GM19372 (cell line): ENCODE results near the gene RNF2.
"Not testable (repeated sequence)": the region's sequence is repeated elsewhere in the genome, so short reads cannot be mapped to it uniquely, and the experiment has no call there.

ENCODE experiments used
- ATAC-seq: cut with Tn5 transposase; IDR thresholded peaks from one replicate; pipeline ENCODE4 v1.9.1; 2021; ENCODE audit warnings: mild to moderate bottlenecking, low read depth, moderate library complexity; ENCODE audit not compliant: unreplicated experiment

The RNF2 gene

GRCh38 chr1:185044981-185045813 is at the start of gene RNF2:
Gene RNF2 (plus strand): TSS chr1:185045558. CDS start chr1:185087554, 41,996 bp downstream.
- peak; percentile 87 for ATAC-seq

- not testable (repeated sequence) for ATAC-seq
Measured at GRCh38 chr1:184999974-185000373, 45.4 kb upstream of the RNF2 start.

- ATAC-seq: not testable (repeated sequence)
Measured at GRCh38 chr1:185001312-185001880, 44.0 kb upstream of the RNF2 start.

GRCh38 chr1:185008838-185009237 is 36.5 kb upstream of the RNF2 start:
- ATAC-seq: no peak

- ATAC-seq: no peak
Measured at GRCh38 chr1:185010361-185010760, 35.0 kb upstream of the RNF2 start.

DNA sequence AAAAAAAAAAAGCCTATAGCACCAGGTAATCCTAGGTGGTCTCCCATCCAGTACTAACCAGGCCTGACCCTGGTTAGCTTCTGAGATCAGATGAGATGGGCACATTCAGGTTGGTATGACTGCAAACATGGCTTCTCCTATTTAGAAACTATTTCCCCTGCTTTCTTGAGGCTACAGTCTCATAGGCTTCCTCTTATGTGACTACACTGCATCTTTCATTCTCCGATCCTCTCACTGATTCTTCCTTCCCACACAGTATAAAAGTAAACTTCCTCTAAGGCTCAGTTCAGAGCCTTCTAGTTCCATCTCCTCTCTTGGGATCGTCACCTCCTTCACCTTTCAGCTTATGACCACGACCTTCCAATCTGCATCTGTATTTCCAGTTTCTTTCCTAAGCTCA is 30.4 kb upstream of the RNF2 start:
- no peak for ATAC-seq

DNA sequence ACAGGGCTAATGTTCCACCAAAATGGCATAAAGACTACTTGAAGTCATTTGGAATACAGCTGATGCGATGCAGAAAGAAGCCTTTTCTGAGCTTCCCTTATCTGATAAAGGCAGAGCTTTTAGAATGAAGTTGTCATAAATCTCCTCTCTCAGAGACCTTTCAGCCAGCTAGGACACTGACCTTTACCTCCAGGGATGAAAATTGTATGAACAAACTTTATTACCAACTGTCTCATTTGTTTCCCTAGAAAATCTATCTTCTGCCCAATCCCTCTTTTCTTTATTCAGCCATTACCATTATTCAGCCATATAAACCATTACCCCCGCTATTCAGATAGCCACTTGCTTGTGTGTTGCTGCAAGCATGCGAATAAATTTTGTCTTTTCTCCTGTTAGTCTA is 29.7 kb upstream of the RNF2 start:
- ATAC-seq: no peak

GRCh38 chr1:185016880-185017279 is 28.5 kb upstream of the RNF2 start:
- ATAC-seq: no peak

- ATAC-seq: no peak
Measured at GRCh38 chr1:185017338-185017737, 28.0 kb upstream of the RNF2 start.

GRCh38 chr1:185017966-185018365 is 27.4 kb upstream of the RNF2 start:
- no peak for ATAC-seq

GRCh38 chr1:185027252-185027882 is 18.0 kb upstream of the RNF2 start:
- ATAC-seq: no peak

GRCh38 chr1:185033686-185034085 is 11.7 kb upstream of the RNF2 start:
- no peak for ATAC-seq

DNA sequence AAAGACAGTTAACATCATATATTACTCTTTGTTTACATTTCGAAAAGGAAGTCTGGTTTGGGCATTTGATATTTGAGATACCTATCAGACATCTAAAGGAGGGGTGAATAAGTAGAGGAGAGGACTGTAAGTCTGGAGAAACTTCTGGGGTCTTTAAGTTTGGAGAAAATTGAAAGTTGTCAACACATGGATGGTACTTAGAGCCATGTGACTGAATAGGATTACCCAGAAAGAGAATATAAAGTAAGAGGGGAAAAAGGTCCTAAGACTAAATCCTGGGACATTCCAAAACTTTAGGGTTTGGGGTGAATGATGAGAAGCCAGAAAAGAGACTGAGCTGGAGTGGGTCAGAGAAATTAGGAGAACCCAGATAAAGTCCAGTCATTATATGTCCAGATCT is 10.1 kb upstream of the RNF2 start:
- no peak for ATAC-seq

DNA sequence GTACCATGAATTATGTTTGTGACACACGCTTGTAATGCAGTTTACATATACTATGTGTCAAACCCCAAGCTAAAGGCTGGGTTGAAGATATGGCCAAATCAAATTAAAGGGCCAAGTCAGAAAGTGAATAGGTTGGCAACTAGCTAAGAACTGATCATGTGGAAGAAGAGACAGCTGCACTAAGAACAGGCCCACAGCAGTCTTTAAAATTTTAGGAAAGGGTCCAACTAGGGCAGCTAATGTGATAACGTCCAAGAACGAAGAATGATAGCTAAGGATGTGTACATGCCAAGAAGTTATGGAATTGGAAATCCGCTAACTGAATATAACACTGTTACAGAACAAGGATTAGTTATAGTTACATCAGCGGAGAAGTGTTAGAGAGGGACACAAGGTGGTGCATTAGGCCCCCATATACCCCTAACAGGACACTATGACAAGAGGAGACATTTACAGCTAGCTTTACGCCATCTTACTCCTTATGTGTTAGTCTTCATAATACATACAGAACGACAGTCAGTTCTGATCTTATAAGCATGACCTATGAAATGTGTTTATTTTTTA is 6.5 kb upstream of the RNF2 start:
- no peak for ATAC-seq

DNA sequence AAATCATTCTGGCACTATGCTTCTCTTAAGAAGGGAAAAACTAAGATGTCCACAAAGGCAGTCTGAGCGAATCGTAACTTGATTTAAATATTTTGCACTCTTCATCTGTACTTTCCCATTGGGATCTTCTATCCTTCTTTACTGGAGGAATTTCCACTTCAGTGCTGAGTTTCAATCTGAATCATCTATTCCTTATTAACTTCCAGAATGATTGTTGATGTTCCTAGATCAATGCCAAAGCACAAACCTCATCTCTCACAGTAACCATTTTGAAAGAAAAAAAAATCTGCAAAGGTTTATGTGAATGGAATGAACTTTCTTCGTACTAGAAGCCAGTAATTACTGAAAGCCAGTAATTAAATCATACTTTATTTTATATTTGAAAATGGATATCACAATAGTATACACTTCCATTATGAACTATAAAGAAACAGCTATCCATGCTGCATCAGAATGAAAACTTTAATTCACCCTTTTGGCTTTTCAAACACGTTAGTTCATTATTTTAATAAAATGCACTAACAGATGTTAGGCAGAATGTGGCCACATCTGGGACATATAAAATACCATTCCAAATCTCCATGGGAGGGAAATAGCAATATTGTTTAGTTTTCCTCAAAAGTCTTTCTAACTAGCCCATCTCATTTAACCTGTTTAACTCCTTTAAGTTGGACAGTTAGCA is 5.5 kb upstream of the RNF2 start:
- no peak for ATAC-seq

- ATAC-seq: no peak
Measured at GRCh38 chr1:185040408-185040735, 5.0 kb upstream of the RNF2 start.

DNA sequence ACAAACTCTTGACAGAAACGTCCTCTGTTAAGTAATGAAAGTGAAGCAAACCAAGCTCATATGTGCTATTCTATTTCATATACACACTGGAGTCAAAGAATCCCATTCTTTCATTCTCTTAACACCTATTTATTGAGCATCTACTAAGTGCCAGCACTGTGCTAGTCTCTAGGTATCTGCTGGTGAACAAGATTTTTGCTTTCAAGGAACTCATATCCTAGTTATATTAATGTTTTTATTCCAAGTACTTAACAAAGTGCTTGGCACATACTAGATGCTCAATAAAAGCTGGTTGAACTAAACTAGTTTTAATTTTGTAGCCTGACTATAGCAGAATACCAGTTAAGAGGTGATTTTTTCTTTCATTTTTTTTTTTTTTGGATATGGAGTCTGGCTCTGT is 3.6 kb upstream of the RNF2 start:
- ATAC-seq: no peak

GRCh38 chr1:185042737-185043136 is 2.6 kb upstream of the RNF2 start:
- no peak for ATAC-seq

GRCh38 chr1:185044387-185044786 is 971 bp upstream of the RNF2 start:
- ATAC-seq: no peak

DNA sequence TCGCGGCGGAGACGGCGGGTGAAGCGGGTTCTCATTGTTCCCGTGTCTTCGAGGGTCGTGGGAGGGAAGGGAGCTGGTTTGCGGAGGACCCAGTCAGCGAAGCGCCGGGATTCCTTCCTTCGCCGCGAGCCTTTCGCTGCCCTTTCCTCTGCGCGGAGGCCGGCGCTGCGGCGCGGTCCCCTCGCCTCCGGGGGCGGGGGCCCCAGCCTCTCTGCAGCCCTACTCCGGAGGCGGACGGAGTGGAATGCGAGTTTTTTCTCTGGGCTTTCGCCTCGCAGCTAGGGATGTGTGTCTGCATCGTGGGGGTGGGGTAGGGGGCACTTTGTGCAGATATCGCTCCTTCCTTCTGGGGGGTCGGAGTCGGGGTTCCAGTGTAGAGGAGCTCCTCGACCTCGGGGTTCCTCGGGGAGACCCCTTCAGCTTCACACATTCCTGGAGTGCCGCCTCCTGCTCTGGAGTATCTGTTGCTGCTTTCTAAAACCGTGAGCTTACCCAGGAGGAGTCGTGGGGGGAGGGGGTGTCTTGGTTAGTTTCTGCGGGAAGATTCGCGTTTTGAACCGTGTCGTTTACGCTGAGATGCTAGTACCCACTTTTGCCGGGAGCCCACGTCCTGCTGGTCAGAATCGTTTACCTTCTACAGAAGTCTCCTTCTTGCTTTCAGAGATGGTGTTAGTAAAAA is 595 bp downstream of the RNF2 start:
- ATAC-seq: peak; percentile 36
